Measurements from ENCODE around the gene PPFIA4.

The PPFIA4 gene

GRCh38 chr1:203085528-203086406 is 59.5 kb downstream of the PPFIA4 start, which contains the start of gene MYOG:
Gene MYOG (minus strand): TSS chr1:203086012. CDS start chr1:203085961, 51 bp downstream.
- DNase-seq, result no peak

GRCh38 chr1:203086992-203087763 is 60.9 kb downstream of the PPFIA4 start:
- no peak for DNase-seq

- DNase-seq, result no peak
These were observed 62.1 kb downstream of the PPFIA4 start for GRCh38 chr1:203088441-203088840.

- no peak for DNase-seq
These were observed 62.8 kb downstream of the PPFIA4 start for GRCh38 chr1:203089001-203089650.

- no peak for DNase-seq
These were observed 63.4 kb downstream of the PPFIA4 start for GRCh38 chr1:203089651-203090045.

GRCh38 chr1:203090421-203091198 is 64.3 kb downstream of the PPFIA4 start:
- DNase-seq, result no peak

- no peak for DNase-seq
These were observed 64.8 kb downstream of the PPFIA4 start for GRCh38 chr1:203091199-203091477.

GRCh38 chr1:203091761-203092330 is 65.6 kb downstream of the PPFIA4 start:
- DNase-seq, result no peak

GRCh38 chr1:203093754-203094410 is 67.6 kb downstream of the PPFIA4 start:
- DNase-seq, result no peak

- DNase-seq, result no peak
These were observed 68.9 kb downstream of the PPFIA4 start for GRCh38 chr1:203095061-203095690.

- no peak for DNase-seq
These were observed 70.3 kb downstream of the PPFIA4 start for GRCh38 chr1:203096566-203096965.

GRCh38 chr1:203097001-203097400 is 70.7 kb downstream of the PPFIA4 start:
- DNase-seq, result no peak

GRCh38 chr1:203098445-203098844 is 72.2 kb downstream of the PPFIA4 start:
- DNase-seq, result no peak

GRCh38 chr1:203098914-203099520 is 72.7 kb downstream of the PPFIA4 start:
- DNase-seq, result no peak

GRCh38 chr1:203099805-203100515 is 73.7 kb downstream of the PPFIA4 start:
- DNase-seq, result no peak

GRCh38 chr1:203100516-203100869 is 74.2 kb downstream of the PPFIA4 start:
- DNase-seq, result no peak

- no peak for DNase-seq
These were observed 75.7 kb downstream of the PPFIA4 start for GRCh38 chr1:203101813-203102634.

- no peak for DNase-seq
These were observed 76.9 kb downstream of the PPFIA4 start for GRCh38 chr1:203103216-203103615.

- DNase-seq, result no peak
These were observed 77.7 kb downstream of the PPFIA4 start for GRCh38 chr1:203103829-203104495.

All from KG1 (cell line).